GM12878 (cell line): Measurements from ENCODE around the gene DPRX. TPM values are rescaled to one million over a fixed set of nuclear protein-coding genes. Genes with fewer than 3 reads are reported as not detected.

Source experiments
- ATAC-seq: fragments of 200-7000 bp; cut with Tn5 transposase; 3 replicates; pipeline ENCODE4 v1.9.1; 2020; ENCODE audit warnings: mild to moderate bottlenecking, moderate library complexity
- BruUV-seq: library from RNA; stranded (reverse); fragments of 400-500 nt; replicated peaks from 2 replicates; lab custom pipeline; 2021; lab: Mats Ljungman, UMichigan
- CTCF ChIA-PET: fragments of 300-600 bp; sonication (Branson Sonifier 250); formaldehyde crosslinking; extraction: SDS; loops from one replicate; lab custom pipeline; 2021; ENCODE audit warnings: inconsistent platforms; lab: Yijun Ruan, JAX
- POLR2A ChIA-PET: fragments of 350-600 bp; formaldehyde crosslinking; extraction: SDS; loops from one replicate; lab custom pipeline; 2021; ENCODE audit warnings: inconsistent platforms; lab: Charles Lee
- RAD21 ChIA-PET: fragments of 300-600 bp; sonication (Branson Sonifier 250); formaldehyde crosslinking; loops from one replicate; lab custom pipeline; 2023; ENCODE audit warnings: antibody characterized with exemption; ENCODE audit not compliant: unreplicated experiment; lab: Charles Lee
- SMC1A ChIA-PET: fragments of 300-600 bp; sonication (Branson Sonifier 250); formaldehyde crosslinking; loops from one replicate; lab custom pipeline; 2023; ENCODE audit not compliant: unreplicated experiment, uncharacterized antibody; lab: Charles Lee
- DNase-seq: peaks from one replicate; pipeline ENCODE4 v3.0.0-alpha.2; 2011; ENCODE audit warnings: low read depth, low spot score
- FAIRE-seq: peaks from 3 replicates; lab custom pipeline; 2011; peaks lifted over from hg19 to GRCh38; lab: Jason Lieb, UNC
- H2AFZ ChIP-seq: 2 replicates; pipeline ENCODE4 v1.6.0; 2011; ENCODE audit warnings: low read depth, low read length, control low read depth; ENCODE audit not compliant: control insufficient read depth
- H3K27ac ChIP-seq: 2 replicates; pipeline ENCODE4 v1.5.1; 2011; ENCODE audit warnings: control low read depth; ENCODE audit not compliant: control insufficient read depth, insufficient read depth
- H3K27me3 ChIP-seq, 2 experiments: replicated peaks in 1 of 2; 2 replicates each; pipeline versions ENCODE4 v1.6.0 to v1.6.1; 2011; ENCODE audit warnings: low read length in 1 of 2; ENCODE audit not compliant: control insufficient read depth in 2 of 2, insufficient read depth in 2 of 2
- H3K36me3 ChIP-seq, 2 experiments: 2 replicates each; pipeline ENCODE4 v1.5.1; 2011; ENCODE audit warnings: low read length in 1 of 2; ENCODE audit not compliant: control insufficient read depth in 2 of 2, insufficient read depth in 2 of 2
- H3K4me1 ChIP-seq: 2 replicates; pipeline ENCODE4 v1.6.1; 2011; ENCODE audit warnings: mild to moderate bottlenecking, low read length, moderate library complexity, mixed read lengths; ENCODE audit not compliant: control insufficient read depth, insufficient read depth
- H3K4me2 ChIP-seq: 2 replicates; pipeline ENCODE4 v1.6.0; 2011; ENCODE audit warnings: control low read depth; ENCODE audit not compliant: control insufficient read depth, insufficient read depth
- H3K4me3 ChIP-seq: fragments of 200-600 bp; sonication (generic); 2 replicates; pipeline ENCODE4 v1.5.1; 2016
- H3K79me2 ChIP-seq: 2 replicates; pipeline ENCODE4 v1.6.0; 2011; ENCODE audit warnings: low read length; ENCODE audit not compliant: control insufficient read depth, insufficient read depth
- H3K9ac ChIP-seq: 2 replicates; pipeline ENCODE4 v1.8.0; 2011; ENCODE audit warnings: low read length, control low read depth, mixed read lengths; ENCODE audit not compliant: control insufficient read depth, insufficient read depth
- H3K9me3 ChIP-seq: replicated peaks from 3 replicates; pipeline ENCODE4 v1.5.1; 2011; ENCODE audit warnings: mild to moderate bottlenecking, low read length; ENCODE audit not compliant: control insufficient read depth, insufficient read depth
- H4K20me1 ChIP-seq: 2 replicates; pipeline ENCODE4 v1.6.0; 2011; ENCODE audit not compliant: control insufficient read depth, insufficient read depth
- CBX5 ChIP-seq: sonication (generic); IDR thresholded peaks from 2 replicates; pipeline ENCODE4 v1.6.1; 2016; ENCODE audit warnings: low read depth, moderate library complexity, mild to moderate bottlenecking, inconsistent platforms
- CREM ChIP-seq: IDR thresholded peaks from 2 replicates; pipeline ENCODE4 v1.6.1; 2014; ENCODE audit warnings: antibody characterized with exemption, low read depth
- ETV6 ChIP-seq, 2 experiments: fragments of 450-650 bp in 1 of 2; IDR thresholded peaks in 1 of 2; conservative IDR thresholded peaks in 1 of 2; 2 replicates each; pipeline ENCODE4 v1.6.1; 2014; ENCODE audit warnings: antibody characterized with exemption in 1 of 2, borderline replicate concordance in 1 of 2, low read depth in 1 of 2, mild to moderate bottlenecking in 1 of 2, moderate library complexity in 1 of 2
- JUND ChIP-seq: IDR thresholded peaks from 2 replicates; pipeline ENCODE4 v1.6.1; 2012; ENCODE audit warnings: low read depth, mild to moderate bottlenecking, low read length, improper control_type of control experiment, moderate library complexity
- NKRF ChIP-seq: fragments of 450-650 bp; conservative IDR thresholded peaks from 2 replicates; pipeline ENCODE4 v1.6.1; 2017; ENCODE audit warnings: mild to moderate bottlenecking, moderate library complexity
- RFX5 ChIP-seq: IDR thresholded peaks from 2 replicates; pipeline ENCODE4 v1.6.1; 2011; ENCODE audit warnings: low read depth, low read length, improper control_type of control experiment
- RUNX3 ChIP-seq: IDR thresholded peaks from 2 replicates; pipeline ENCODE4 v1.6.1; 2012; ENCODE audit warnings: low read length, inconsistent platforms
- WGBS: methylation state at CpG from one replicate; pipeline ENCODE4 v1.1.6; 2016; ENCODE audit warnings: low lambda C conversion rate; ENCODE audit not compliant: insufficient replicate concordance, insufficient coverage; ENCODE audit errors: missing lambda C conversion rate; 5-methylcytosine and 5-hydroxymethylcytosine counted together
- in situ Hi-C: fragments of 300-500 bp; cut with MboI; formaldehyde crosslinking; loops from 9 replicates; pipeline ENCODE4 v1.14.3; 2018; ENCODE audit warnings: mixed read lengths
- intact Hi-C: fragments of 100-400 bp; cut with micrococcal nuclease; formaldehyde crosslinking; loops from one replicate; pipeline ENCODE4 v1.14.2; 2022; ENCODE audit not compliant: unreplicated experiment
- polyA plus RNA-seq, 11 experiments: library from polyadenylated mRNA; depleted of rRNA in 4 of 11; unstranded in 6 of 11; stranded (reverse) in 5 of 11; fragments of >200 nt; fragmentation: Nextera tagmentation in 4 of 11; fragmentation: Illumina TruSeq in 1 of 11; extraction: Ambion mirVana in 4 of 11; extraction: Trizol in 1 of 11; gene quantifications; 1 replicate in 1 of 11; 2 replicates in 10 of 11; pipeline versions ENCODE4 v1.2.1 to v1.2.3, GENCODE V29; 2011 to 2016; ENCODE audit warnings: inconsistent platforms in 2 of 11, missing spikeins in 2 of 11, low read depth in 1 of 11
- total RNA-seq, 4 experiments: library from RNA; depleted of rRNA in 3 of 4; stranded (reverse); fragments of >200 nt in 3 of 4; fragmentation: Illumina TruSeq in 1 of 4; extraction: Trizol in 1 of 4; gene quantifications; 2 replicates each; pipeline versions ENCODE4 v1.2.1 to v1.2.3, GENCODE V29; 2013 to 2021

The DPRX gene
- total and polyA plus RNA-seq, 10 of the 15 experiments (the other 5 are each of a cell fraction or from before 2014, with no cell fraction given), result not detected

GRCh38 chr19:53594811-53595509, 36.8 kb upstream of the DPRX start:
- no peak for FAIRE-seq

More at GRCh38 chr19:53594811-53595509, 36.8 kb upstream of the DPRX start:
- intact Hi-C loops (no loop called here), in situ Hi-C loops (no loop called here)
- H3K9ac ChIP-seq, result no peak overlapping the region
- RAD21 ChIA-PET, result no interaction called here
- no peak overlapping the region for H3K4me3 ChIP-seq
- H3K27me3 ChIP-seq, result no peaks in the 10 kb centered on the region
- H3K9me3 ChIP-seq, result no peaks in the 10 kb centered on the region; the same call in 2 of the 3 replicates
- CTCF ChIA-PET, result no interaction called here
- no peaks in the 10 kb centered on the region for H4K20me1 ChIP-seq
- WGBS, result 50% methylated on average over 14 of the region's 14 CpGs
- H3K79me2 ChIP-seq, result no peaks in the 10 kb centered on the region
- no peak overlapping the region for H3K27ac ChIP-seq
- BruUV-seq, result no TSS peak
- ATAC-seq, result no peak
- H3K4me1 ChIP-seq, result no peaks in the 10 kb centered on the region
- POLR2A ChIA-PET, result no interaction called here
- no peaks in the 10 kb centered on the region for H3K36me3 ChIP-seq
- no peak overlapping the region for H2AFZ ChIP-seq
- H3K4me2 ChIP-seq, result no peak overlapping the region
- SMC1A ChIA-PET, result no interaction called here
- TF ChIP-seq ETV6 (conservative IDR thresholded peaks at IDR 0.05 in 1 of 2, IDR thresholded peaks at IDR 0.05 in 1 of 2; ENCODE audit: borderline replicate concordance in 1 of 2, low read depth in 1 of 2) (no peak), RFX5 (no peak), CREM (no peak), CBX5 (no peak), NKRF (no peak), RUNX3 (no peak), JUND (no peak)
- no peak for DNase-seq
